G401 (cell line): ENCODE data around the gene SLC15A5. TPM values are rescaled to one million over a fixed set of nuclear protein-coding genes. Genes with fewer than 3 reads are reported as not detected.

Experiments
- DNase-seq: peaks from one replicate; pipeline ENCODE4 v3.0.0-alpha.2; 2015; ENCODE audit warnings: low spot score
- in situ Hi-C: cut with HindIII; loops from 2 replicates; pipeline ENCODE4 v1.10.0; 2016; ENCODE audit warnings: low sequenced_read_pairs, mixed read lengths
- total RNA-seq: library from RNA; depleted of rRNA; stranded (reverse); fragments of >200 nt; shearing (Covaris generic); gene quantifications from 2 replicates; pipeline ENCODE4 v1.2.3, GENCODE V29; 2014

Gene SLC15A5
- total RNA-seq, 1 experiment from 2014 or later = not detected

DNA sequence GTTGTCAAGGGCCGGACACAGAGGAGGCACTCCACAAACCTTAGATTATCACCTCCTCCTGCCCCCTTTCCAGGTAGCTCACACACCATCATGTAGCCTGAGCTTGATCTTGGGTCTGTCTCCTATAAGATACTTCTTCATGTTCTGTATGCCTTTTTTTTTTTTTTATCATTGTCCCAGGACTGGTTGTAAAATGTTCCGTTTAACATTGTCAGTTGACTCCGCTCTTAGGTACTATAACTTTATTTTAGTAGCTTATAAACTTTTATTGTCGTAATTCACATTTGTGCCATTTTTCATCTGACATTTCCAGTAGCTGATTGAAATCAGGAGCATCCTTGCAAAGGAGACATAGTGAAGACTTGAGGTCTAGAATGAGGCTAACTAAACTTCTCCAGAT lies 79.9 kb downstream of the SLC15A5 start:
- no peak for DNase-seq
- in situ Hi-C loops = no loop called here

DNA sequence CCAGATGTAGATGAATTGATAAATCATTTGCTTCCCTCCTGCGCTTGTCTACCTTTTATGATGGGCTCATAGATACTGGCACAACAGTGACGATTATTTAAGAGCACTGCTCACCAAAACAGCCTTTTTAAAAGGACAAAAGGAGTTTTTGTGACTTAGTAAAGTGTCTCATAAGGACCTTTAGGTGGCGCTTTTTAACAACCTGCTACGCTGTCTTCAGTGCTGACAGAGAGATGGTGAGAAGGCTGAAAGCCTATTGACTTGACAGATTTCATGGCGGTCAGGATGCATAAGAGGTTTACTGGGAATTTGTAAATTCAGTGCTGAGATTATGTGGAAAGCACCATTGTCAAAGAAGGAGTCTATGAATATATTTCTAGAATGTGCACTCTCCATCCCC lies 87.6 kb downstream of the SLC15A5 start:
- in situ Hi-C loops = no loop called here
- peak; percentile 4 for DNase-seq

DNA sequence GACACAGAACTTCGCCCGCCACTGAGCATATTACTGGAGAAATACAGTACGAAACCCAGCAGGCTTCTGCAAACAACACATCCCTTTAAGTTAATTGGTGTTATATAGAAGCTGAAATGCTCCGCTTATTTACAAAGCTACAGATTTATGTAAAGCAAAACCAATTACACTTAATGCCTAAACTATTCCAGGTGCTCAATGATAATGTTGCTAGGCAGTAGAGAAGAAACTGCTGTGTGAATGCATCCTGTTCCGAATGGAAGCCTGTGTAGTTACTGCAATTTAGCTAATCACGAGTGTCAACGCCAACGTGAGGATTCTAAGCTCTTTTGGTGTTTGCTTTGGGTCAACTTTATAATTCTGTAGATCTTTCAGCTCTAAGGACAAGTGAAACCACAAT lies 89.8 kb downstream of the SLC15A5 start:
- in situ Hi-C loops = no loop called here
- no peak for DNase-seq

DNA sequence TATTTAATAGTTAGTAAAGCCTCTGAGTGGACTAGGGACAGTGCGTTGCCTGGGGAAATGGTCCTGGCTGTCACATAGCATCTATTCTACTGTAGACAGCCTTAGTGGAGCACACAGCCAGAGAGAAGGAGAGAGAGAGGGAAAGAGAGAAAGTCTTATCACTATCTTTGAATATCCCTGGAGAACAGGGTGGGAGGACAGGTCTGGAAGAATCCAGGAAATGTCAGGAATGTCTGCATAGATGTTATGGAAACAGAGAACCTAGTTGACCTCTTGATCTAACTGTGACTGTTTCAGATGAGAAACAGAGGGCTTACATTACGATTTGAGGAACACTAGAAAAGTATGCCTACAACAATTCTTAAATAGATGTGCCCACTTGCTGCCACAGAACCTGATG lies 92.8 kb downstream of the SLC15A5 start:
- in situ Hi-C loops = no loop called here
- no peak for DNase-seq

DNA sequence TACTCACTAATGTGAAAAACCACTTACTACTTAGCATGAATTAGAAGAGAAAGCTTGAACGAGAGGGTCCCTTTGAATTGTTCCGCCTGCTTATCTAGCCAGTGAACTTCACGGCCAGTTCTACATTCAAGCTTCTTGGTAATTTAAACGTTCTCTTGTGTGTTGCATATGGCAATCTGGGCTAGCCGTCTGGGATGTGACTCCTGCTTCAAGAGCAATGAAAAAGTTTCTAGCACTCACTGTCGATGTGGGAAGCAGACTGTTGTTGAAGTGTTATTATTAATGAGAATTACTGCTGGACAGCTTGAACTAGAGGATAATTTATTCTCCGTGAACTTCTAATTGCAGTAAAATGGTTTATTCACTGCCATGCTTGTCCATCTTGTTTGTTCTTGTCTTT lies 93.9 kb downstream of the SLC15A5 start:
- in situ Hi-C loops = no loop called here
- no peak for DNase-seq

DNA sequence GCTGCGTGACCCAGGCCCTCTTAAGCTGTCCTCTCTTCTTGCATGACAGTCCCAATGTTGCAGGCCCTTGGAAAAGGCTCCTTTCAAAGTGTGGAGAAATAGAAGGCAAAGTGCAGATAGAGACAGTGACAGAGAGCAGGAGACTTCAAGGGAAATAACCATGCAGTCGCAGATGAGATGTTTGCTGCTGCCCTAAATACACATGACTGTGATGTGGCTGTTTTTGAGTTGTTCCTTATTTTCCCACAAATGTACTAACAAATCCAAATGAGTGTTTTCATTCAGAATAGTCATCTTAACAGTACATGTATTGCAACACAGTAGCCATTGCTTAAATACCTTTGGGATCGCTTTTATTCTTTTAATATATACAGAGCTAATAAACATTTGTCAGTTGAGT lies 101.6 kb downstream of the SLC15A5 start:
- in situ Hi-C loops = no loop called here
- no peak for DNase-seq

DNA sequence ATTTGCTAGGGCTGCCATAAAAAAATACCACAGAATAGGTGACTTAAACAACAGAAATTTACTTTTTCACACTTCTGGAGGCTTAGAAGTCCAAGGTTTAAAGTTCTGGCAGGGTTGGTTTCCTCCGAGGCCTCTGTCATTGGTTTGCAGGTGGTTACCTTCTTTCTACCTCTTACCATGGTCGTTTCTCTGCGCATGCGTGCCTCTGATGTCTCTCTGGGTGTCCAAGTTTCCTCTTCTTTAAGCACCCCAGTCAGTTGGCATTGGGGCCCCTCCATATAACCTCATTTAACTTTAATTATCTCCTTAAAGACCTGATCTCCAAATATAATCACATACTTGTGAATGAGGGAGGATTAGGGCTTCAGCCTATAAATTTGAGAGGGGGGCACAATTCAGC lies 103.2 kb downstream of the SLC15A5 start:
- in situ Hi-C loops = no loop called here

DNA sequence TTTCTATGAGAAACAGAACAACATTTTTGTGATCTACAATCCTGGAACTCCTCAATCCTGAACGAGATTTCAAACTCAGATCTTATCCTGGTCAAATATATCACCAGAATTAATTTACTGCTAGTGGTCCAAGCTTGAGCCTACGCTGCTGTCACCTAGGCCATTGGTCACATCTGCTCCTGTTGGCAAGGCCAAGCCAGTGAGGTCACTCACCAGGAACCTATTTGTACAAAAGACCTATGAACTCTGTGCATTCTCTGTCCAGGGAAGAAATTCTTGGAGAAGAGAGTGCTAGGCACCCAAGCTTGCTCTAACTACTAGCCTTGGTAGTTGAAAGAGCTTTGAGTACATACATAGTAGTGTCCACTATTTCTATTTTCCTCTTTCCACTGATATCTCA lies 106.1 kb downstream of the SLC15A5 start:
- in situ Hi-C loops = no loop called here
- DNase-seq = no peak

More for the DNA sequence above, 103.2 kb downstream of the SLC15A5 start:
- no peak for DNase-seq

DNA sequence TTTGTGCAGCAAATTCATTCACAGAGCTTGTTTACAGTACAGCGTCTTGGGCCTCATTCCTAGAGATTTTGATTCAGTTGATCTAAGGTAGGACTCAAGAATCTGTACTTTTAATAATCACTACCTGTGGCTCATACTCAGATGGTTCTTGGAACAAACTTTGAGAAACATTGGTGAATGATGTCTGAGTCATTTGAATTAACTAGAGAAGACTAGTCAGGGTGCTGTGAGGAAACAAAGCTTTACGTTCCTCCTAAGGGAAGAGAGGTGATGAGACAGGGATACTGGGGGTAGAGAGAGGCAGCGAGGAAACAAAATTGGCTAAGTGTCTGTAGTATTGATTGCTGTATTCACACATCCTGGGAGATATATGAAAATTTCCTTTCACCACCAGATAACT lies 109.4 kb downstream of the SLC15A5 start:
- no peak for DNase-seq
- in situ Hi-C loops = no loop called here

DNA sequence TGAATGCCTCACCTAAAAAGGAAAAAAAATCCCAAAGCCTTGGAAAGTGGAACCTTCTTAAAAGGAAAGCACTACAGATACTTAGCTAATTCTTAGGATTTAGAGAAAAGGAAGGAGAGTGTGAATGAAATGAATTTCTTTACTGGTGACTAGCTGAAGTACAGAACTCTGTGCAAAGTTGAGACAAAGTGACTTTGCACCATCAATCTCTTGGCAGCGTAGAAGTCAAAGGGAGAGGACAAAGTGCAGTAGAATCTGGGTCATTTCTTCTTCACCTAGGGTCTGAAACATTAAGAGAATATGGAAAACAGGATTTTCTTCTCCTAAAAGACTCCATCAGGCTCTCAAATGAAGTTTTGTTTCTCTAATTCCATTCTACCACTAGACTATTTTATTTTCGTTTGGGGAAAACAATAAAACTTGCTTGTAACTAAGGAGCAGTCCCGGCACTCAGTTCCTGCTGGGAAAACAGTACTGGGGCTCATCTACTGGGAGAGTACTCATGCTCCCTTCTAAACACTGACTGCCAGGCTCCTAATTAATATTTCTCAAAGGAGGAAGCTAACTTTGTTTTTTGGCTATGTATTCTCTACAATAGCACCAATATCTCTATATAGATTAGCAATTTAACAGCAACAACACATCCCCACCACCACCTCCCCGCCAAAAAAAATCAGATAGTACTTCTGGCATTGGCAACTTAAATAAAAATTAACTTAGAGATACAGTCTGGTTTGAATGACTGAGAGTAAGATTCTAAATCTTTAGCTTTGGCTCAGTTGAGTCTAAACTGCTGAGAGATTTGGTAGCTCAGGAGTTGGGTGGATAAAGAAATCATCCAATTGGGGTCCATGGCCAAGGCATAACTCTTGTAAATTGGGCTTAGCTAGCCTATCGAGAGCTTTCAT lies 110.7 kb downstream of the SLC15A5 start:
- DNase-seq = peak; percentile 4
- in situ Hi-C loops = no loop called here

DNA sequence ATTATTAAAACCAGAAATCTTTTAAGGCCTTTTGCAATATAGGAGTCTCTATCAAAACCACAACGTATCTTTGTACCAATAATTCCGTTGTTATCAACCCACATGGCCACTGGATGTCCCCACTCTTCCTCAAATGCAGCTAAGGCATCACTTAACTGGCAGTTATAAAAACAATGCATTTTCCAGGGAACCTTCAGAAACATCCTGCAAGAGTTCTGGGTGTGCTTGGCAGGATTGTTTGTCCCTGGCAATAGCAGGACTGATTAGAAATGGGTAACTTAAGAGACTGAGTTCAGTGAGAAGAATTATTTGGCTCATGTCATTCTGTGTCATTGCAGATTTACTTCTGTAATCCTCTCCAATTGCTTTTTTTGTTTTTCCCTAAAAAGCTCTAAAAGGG lies 112.0 kb downstream of the SLC15A5 start:
- in situ Hi-C loops = no loop called here
- DNase-seq = peak; percentile 26

DNA sequence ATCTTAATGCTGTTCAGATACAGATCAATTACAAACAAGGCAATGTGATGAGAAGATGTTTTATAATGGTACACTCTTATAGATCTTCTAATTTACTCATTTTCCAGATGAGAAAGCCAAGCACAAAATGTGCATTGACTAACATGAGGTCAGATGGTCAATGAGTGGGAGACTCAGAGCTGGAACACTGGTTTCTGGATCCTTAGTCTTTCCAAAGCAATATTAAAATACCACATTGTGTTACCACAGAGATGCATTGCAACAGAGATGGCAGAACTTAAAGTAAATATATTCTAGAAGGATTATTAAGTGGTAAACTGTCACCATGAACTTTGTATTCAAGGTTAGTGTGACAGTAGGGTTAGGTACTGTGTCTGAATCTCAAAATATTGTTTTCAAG lies 113.6 kb downstream of the SLC15A5 start:
- in situ Hi-C loops = no loop called here
- DNase-seq = no peak

DNA sequence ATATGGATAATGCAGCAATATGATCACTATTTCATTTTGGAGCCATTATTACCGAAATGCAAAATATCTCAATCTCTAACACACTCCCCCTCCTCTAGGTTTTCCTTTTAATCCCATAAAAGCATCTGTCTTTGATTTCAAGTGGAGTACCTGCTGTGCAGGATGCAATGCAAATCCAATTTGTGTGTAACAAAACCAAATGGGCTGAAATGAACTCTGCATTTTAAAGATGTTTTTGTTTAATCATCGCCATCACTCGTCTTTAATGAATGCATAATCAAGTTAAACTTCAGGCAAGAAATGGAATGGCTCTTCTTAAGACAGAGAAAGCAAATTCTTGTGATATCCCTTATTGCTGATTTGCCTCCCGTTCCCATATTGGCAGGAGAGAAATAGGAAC lies 114.3 kb downstream of the SLC15A5 start:
- no peak for DNase-seq
- in situ Hi-C loops = no loop called here

DNA sequence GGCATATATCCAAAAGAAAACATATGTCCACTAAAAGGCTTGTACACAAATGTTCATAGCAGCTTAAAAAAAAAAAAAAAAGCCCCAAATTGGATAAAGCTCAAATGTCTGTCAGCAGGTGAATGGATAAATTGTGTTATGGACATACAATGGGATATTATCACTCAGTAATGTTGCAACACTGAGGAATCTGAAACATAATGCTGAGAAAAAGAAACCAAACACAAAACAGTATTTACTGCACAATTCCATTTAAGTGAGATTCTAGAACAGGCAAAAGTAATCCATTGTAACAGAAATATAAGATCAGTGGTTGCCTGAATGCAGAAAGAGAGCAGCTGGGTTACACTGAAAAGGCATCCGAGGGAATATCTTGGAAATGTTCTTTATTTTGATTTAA lies 117.9 kb downstream of the SLC15A5 start:
- no peak for DNase-seq
- in situ Hi-C loops = no loop called here

DNA sequence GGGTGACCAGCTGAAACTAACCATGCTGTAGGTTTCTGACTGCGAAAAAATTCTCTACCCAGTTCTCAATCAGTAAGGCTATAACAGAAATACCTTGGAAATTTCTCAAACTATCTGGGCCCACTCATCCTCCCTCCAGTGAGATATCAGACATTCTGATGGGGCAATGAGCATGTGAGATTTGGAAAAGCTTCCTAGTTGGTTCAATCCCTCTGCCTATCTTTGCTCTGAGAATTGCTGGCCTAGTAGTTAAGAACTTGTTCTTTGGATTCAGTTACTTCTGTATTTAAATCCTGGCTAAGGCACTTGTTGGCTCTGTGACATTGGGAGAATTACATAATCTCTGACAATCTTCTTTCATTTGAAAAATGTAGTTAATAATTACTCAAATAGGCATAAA lies 119.4 kb downstream of the SLC15A5 start:
- no peak for DNase-seq
- in situ Hi-C loops = no loop called here

DNA sequence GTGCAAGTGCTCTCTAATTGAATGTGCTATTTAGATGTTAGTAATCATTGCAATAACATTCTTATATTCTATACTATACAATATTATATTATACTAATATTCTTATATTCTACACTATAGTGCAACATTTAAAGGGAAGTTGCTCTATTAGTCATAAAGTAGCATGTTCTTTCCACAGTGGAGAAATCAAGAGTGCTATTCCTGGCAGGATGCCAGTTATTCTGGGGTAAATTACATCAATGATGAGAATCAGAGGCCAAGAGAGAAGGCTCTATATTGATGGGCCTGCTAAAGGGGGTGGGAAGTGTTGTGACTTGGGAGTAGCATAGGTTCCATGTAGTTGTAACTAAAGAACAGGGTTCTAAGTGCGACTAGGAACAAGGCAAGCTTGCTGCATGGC lies 121.5 kb downstream of the SLC15A5 start:
- DNase-seq = no peak
- in situ Hi-C loops = no loop called here

DNA sequence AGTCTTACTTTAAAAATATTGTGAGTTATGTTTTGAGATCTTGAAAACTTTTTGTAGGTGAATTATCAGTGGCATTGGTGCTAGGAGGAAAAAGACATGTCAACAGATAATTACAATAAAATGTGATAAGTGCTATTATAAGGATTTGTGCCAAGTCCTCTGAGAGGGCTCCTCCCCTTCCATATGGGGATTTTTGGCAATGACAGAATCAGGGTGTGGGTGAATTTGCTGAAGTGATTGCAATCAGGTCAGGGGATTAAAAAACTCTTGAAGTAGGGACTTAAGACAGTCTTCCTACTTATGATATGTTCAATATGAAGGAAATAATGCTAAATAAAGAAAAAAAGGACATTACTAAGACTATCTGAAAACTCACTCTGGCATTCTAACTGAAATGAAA lies 122.5 kb downstream of the SLC15A5 start:
- no peak for DNase-seq
- in situ Hi-C loops = no loop called here

DNA sequence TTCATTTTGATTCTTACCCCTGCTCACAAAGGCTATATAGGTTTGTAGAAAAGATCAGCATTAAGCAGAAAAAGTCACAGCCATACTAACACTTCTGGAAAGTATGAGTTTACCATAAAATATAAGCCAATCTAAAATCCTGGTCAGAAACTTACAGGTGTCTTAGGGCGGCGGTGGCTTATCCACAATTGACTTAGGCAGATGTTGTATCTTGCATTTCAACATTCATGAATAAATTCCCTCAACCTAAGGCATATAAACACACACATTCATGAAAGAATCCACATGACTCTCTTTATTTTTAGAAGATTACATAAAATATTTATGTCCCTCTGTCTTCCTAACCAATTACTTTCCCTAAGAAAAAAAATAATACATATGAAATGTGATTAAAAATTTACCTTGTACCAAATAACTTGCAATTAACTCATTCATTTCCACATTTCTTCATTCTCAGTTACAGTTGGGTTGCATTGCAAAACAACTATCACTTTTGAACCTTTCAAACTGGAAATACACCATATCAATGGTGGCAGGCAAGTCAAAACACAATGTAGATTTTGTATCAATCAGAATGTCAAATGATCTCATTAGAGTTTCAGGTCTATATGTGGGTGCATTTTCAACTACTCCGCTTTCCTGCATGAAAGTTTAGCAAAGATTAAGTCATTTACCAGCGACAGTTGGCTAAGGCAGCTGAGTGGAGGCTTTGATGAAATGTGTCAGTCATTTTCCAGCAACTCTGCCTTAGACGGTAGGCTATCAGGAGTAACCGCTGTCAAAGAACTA lies 124.4 kb downstream of the SLC15A5 start:
- in situ Hi-C loops = no loop called here
- no peak for DNase-seq

DNA sequence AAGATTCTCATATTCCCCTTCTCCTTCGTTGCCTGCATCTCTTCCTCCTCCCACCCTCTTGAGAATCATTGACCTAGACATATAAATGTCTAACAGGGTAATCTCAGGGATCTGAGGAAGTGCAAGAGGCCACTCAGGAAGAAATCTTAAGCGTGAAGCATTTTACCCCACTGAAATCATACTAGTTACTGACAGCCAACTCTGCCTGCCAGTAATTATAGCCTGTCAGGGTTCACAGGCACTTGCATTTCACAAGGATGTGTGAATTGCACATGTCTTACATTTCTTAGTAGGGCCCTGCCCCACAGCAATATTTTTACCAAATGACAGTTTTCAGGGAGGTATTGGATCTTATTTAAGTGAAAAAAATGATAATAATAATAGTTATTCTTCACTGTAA lies 127.2 kb downstream of the SLC15A5 start:
- in situ Hi-C loops = no loop called here

DNA sequence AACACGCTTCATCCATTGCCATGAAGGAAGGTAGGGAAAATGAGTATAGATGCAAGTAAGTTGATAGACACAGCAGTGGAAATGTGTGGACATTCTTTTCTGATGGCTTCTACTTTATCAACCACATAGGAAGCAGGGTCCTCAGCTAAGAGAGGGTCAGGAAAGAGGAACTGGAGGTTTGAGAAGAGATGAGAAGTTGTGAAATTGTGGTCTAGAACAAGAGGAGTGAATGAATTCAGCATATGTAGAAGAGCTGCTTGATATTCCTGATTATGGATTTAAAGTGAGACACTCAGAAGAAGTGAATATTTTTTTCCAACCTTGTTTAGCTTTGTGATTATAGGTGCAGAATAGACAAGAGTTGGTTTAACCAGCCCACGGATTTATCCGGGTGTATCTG lies 128.5 kb downstream of the SLC15A5 start:
- in situ Hi-C loops = no loop called here
- no peak for DNase-seq

More for the DNA sequence above, 127.2 kb downstream of the SLC15A5 start:
- DNase-seq = no peak
